DND-41 (cell line): ENCODE measurements around the gene HOXB8.

Experiments used
- EZH2 ChIP-seq: IDR thresholded peaks from 3 replicates; pipeline ENCODE4 v1.6.1; 2012; ENCODE audit warnings: borderline replicate concordance, low read depth, mild to moderate bottlenecking, moderate library complexity, low read length, inconsistent platforms; ENCODE audit not compliant: severe bottlenecking
- TF ChIP-seq, protein P1 (sequence below): IDR thresholded peaks from 2 replicates; pipeline ENCODE4 v1.5.1; 2012; ENCODE audit warnings: borderline replicate concordance, low read length, moderate library complexity, mild to moderate bottlenecking; ENCODE audit not compliant: poor library complexity, severe bottlenecking; ENCODE audit errors: extremely low read depth

GRCh38 chr17:48596735-48597527 is 18.2 kb downstream of the HOXB8 start:
- TF ChIP-seq, protein P1, sequence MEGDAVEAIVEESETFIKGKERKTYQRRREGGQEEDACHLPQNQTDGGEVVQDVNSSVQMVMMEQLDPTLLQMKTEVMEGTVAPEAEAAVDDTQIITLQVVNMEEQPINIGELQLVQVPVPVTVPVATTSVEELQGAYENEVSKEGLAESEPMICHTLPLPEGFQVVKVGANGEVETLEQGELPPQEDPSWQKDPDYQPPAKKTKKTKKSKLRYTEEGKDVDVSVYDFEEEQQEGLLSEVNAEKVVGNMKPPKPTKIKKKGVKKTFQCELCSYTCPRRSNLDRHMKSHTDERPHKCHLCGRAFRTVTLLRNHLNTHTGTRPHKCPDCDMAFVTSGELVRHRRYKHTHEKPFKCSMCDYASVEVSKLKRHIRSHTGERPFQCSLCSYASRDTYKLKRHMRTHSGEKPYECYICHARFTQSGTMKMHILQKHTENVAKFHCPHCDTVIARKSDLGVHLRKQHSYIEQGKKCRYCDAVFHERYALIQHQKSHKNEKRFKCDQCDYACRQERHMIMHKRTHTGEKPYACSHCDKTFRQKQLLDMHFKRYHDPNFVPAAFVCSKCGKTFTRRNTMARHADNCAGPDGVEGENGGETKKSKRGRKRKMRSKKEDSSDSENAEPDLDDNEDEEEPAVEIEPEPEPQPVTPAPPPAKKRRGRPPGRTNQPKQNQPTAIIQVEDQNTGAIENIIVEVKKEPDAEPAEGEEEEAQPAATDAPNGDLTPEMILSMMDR = no peak
- TF ChIP-seq EZH2 = no peak
